Vagina (tissue), 2 donors: Measurements from ENCODE around the gene NMRAL1. TPM values are rescaled to one million over a fixed set of nuclear protein-coding genes. Genes with fewer than 3 reads are reported as not detected.

Experiments
- DNase-seq, 2 donors: peaks; one replicate each; pipeline ENCODE4 v3.0.0-alpha.2; 2017; ENCODE audit errors: extremely low spot score in 2 of 2
- H3K27ac ChIP-seq: fragments of 200-600 bp; sonication (generic); one replicate; pipeline ENCODE4 v1.5.1; 2019
- H3K27me3 ChIP-seq: fragments of 200-600 bp; sonication (generic); one replicate; pipeline ENCODE4 v1.5.1; 2019
- H3K36me3 ChIP-seq, 2 donors: fragments of 200-600 bp; sonication (generic); one replicate each; pipeline ENCODE4 v1.5.1; 2017 to 2019
- H3K4me1 ChIP-seq: fragments of 200-600 bp; sonication (generic); one replicate; pipeline ENCODE4 v1.5.1; 2019
- H3K4me3 ChIP-seq, 2 donors: fragments of 200-600 bp; sonication (generic); 1 replicate in 1 of 2; 2 replicates in 1 of 2; pipeline ENCODE4 v1.5.1; 2016 to 2019
- H3K9me3 ChIP-seq: fragments of 200-600 bp; sonication (generic); one replicate; pipeline ENCODE4 v1.5.1; 2019
- CTCF ChIP-seq, 3 experiments: fragments of 450-650 bp in 2 of 3; fragments of 200-600 bp in 1 of 3; sonication (generic) in 1 of 3; IDR thresholded peaks; one replicate each; pipeline ENCODE4 v1.5.1; 2017 to 2019; ENCODE audit warnings: antibody characterized with exemption in 3 of 3, mild to moderate bottlenecking in 2 of 3, moderate library complexity in 2 of 3
- POLR2A ChIP-seq, 2 donors: fragments of 450-650 bp; IDR thresholded peaks; one replicate each; pipeline ENCODE4 v1.6.1; 2017; ENCODE audit warnings: antibody characterized with exemption in 2 of 2, mild to moderate bottlenecking in 2 of 2, moderate library complexity in 2 of 2
- POLR2AphosphoS5 ChIP-seq, 2 donors: sonication (generic); formaldehyde crosslinking; IDR thresholded peaks; one replicate each; pipeline ENCODE4 v1.9.0; 2017; ENCODE audit warnings: antibody characterized with exemption in 2 of 2, mild to moderate bottlenecking in 2 of 2, low read depth in 1 of 2; ENCODE audit not compliant: insufficient read depth in 1 of 2
- intact Hi-C: fragments of 100-400 bp; cut with DNase I; formaldehyde crosslinking; loops from one replicate; pipeline ENCODE4 v1.15.1; 2023
- total RNA-seq: library from RNA; depleted of rRNA; stranded (reverse); fragments of >200 nt; gene quantifications from one replicate; pipeline ENCODE4 v1.2.3, GENCODE V29; 2016

Gene NMRAL1
- total RNA-seq, 1 donor from 2014 or later, result 35.6 TPM

- Histone ChIP-seq H3K9me3 (no peaks in the 10 kb centered on the region), H3K27me3 (no peaks in the 10 kb centered on the region), H3K4me3 (no peak overlapping the region), H3K27ac (no peak overlapping the region), H3K36me3 (no peaks in the 10 kb centered on the region), H3K4me1 (peaks cover 59% of the 10 kb centered on the region)
- intact Hi-C loops, result no loop called here
- DNase-seq, result no peak
- TF ChIP-seq POLR2A (IDR thresholded peaks at IDR 0.05) (no peak), CTCF (IDR thresholded peaks at IDR 0.05) (no peak), POLR2AphosphoS5 (IDR thresholded peaks at IDR 0.05; ENCODE audit: insufficient read depth in 1 of 2, low read depth in 1 of 2) (no peak)
These were observed 45.0 kb upstream of the NMRAL1 start for GRCh38 chr16:4519274-4520058.

- DNase-seq, result no peak
- Histone ChIP-seq H3K27me3 (no peaks in the 10 kb centered on the region), H3K4me3 (no peak overlapping the region), H3K4me1 (peaks cover 69% of the 10 kb centered on the region), H3K36me3 (peaks cover 0 to 5% of the 10 kb centered on the region in 2 donors), H3K27ac (no peak overlapping the region), H3K9me3 (no peaks in the 10 kb centered on the region)
- intact Hi-C loops, result no loop called here
- no peak for TF ChIP-seq POLR2AphosphoS5 (IDR thresholded peaks at IDR 0.05; ENCODE audit: insufficient read depth in 1 of 2, low read depth in 1 of 2)
- peak in 2 of 3 experiments; percentile 24 to 25 for TF ChIP-seq CTCF (IDR thresholded peaks at IDR 0.05)
These were observed 43.6 kb upstream of the NMRAL1 start for GRCh38 chr16:4517812-4518680.

- intact Hi-C loops, result no loop called here
- peaks cover 0 to 28% of the 10 kb centered on the region in 2 donors for H3K36me3 ChIP-seq
- H3K9me3 ChIP-seq, result no peaks in the 10 kb centered on the region
- H3K27me3 ChIP-seq, result no peaks in the 10 kb centered on the region
- no peak for DNase-seq
- peaks cover 75% of the 10 kb centered on the region for H3K4me1 ChIP-seq
- TF ChIP-seq CTCF (IDR thresholded peaks at IDR 0.05), result no peak
- no peak for TF ChIP-seq POLR2A (IDR thresholded peaks at IDR 0.05)
- no peak for TF ChIP-seq POLR2AphosphoS5 (IDR thresholded peaks at IDR 0.05; ENCODE audit: insufficient read depth in 1 of 2, low read depth in 1 of 2)
- no peak overlapping the region for H3K4me3 ChIP-seq
- peak overlapping the region; percentile 66 for H3K27ac ChIP-seq
These were observed 41.3 kb upstream of the NMRAL1 start for GRCh38 chr16:4515611-4516233.

- intact Hi-C loops, result no loop called here
- no peak for DNase-seq
- H3K27me3 ChIP-seq, result no peaks in the 10 kb centered on the region
- no peak for TF ChIP-seq POLR2A (IDR thresholded peaks at IDR 0.05)
- no peak for TF ChIP-seq POLR2AphosphoS5 (IDR thresholded peaks at IDR 0.05; ENCODE audit: insufficient read depth in 1 of 2, low read depth in 1 of 2)
- no peak for TF ChIP-seq CTCF (IDR thresholded peaks at IDR 0.05)
- no peak overlapping the region for H3K4me3 ChIP-seq
- H3K9me3 ChIP-seq, result no peaks in the 10 kb centered on the region
- peaks cover 69% of the 10 kb centered on the region for H3K4me1 ChIP-seq
- H3K27ac ChIP-seq, result peak overlapping the region; percentile 66
- H3K36me3 ChIP-seq, result peaks cover 0 to 35% of the 10 kb centered on the region in 2 donors
These were observed 40.2 kb upstream of the NMRAL1 start for GRCh38 chr16:4514606-4515005.
